NCI-H2196 (cell line): ENCODE measurements around the gene MYCN.
"Not testable (repeated sequence)": the region's sequence is repeated elsewhere in the genome, so short reads cannot be mapped to it uniquely, and the experiment has no call there.

Experiments
- DNase-seq: peaks from one replicate; lab custom pipeline; 2025; ENCODE audit not compliant: unreplicated experiment; lab: John Stamatoyannopoulos, UW

Gene MYCN

GRCh38 chr2:15907461-15908324 lies 32.7 kb upstream of the MYCN start:
- no peak for DNase-seq

GRCh38 chr2:15908371-15908770 lies 32.0 kb upstream of the MYCN start:
- DNase-seq: no peak

GRCh38 chr2:15909157-15909556 lies 31.2 kb upstream of the MYCN start:
- no peak for DNase-seq

GRCh38 chr2:15909736-15910135 lies 30.6 kb upstream of the MYCN start:
- DNase-seq: no peak

GRCh38 chr2:15911270-15911669 lies 29.1 kb upstream of the MYCN start:
- DNase-seq: not testable (repeated sequence)

- no peak for DNase-seq
Observed at GRCh38 chr2:15911686-15912085, 28.7 kb upstream of the MYCN start.

- no peak for DNase-seq
Observed at GRCh38 chr2:15912203-15912602, 28.1 kb upstream of the MYCN start.

GRCh38 chr2:15913146-15913545 lies 27.2 kb upstream of the MYCN start:
- DNase-seq: no peak

GRCh38 chr2:15914596-15915385 lies 25.6 kb upstream of the MYCN start:
- DNase-seq: no peak

- not testable (repeated sequence) for DNase-seq
Observed at GRCh38 chr2:15915546-15915945, 24.8 kb upstream of the MYCN start.

GRCh38 chr2:15916336-15916735 lies 24.0 kb upstream of the MYCN start:
- DNase-seq: no peak

GRCh38 chr2:15918761-15919356 lies 21.5 kb upstream of the MYCN start:
- DNase-seq: no peak

- no peak for DNase-seq
Observed at GRCh38 chr2:15919716-15920434, 20.5 kb upstream of the MYCN start.

- DNase-seq: no peak
Observed at GRCh38 chr2:15920696-15921095, 19.7 kb upstream of the MYCN start.

GRCh38 chr2:15923597-15923996 lies 16.8 kb upstream of the MYCN start:
- DNase-seq: no peak

- DNase-seq: no peak
Observed at GRCh38 chr2:15925819-15926218, 14.5 kb upstream of the MYCN start.

GRCh38 chr2:15926252-15926651 lies 14.1 kb upstream of the MYCN start:
- DNase-seq: no peak

GRCh38 chr2:15927551-15928218 lies 12.7 kb upstream of the MYCN start:
- DNase-seq: no peak

GRCh38 chr2:15929008-15929407 lies 11.3 kb upstream of the MYCN start:
- DNase-seq: not testable (repeated sequence)

- DNase-seq: no peak
Observed at GRCh38 chr2:15929861-15930260, 10.5 kb upstream of the MYCN start.
